HG03575 (cell line): Measurements from ENCODE around the gene KCNAB3.

ENCODE experiments used
- ATAC-seq: cut with Tn5 transposase; IDR thresholded peaks from one replicate; pipeline ENCODE4 v1.9.1; 2021; ENCODE audit not compliant: unreplicated experiment, insufficient number of reproducible peaks, low FRiP score; ENCODE audit errors: extremely low read depth

KCNAB3 gene

DNA sequence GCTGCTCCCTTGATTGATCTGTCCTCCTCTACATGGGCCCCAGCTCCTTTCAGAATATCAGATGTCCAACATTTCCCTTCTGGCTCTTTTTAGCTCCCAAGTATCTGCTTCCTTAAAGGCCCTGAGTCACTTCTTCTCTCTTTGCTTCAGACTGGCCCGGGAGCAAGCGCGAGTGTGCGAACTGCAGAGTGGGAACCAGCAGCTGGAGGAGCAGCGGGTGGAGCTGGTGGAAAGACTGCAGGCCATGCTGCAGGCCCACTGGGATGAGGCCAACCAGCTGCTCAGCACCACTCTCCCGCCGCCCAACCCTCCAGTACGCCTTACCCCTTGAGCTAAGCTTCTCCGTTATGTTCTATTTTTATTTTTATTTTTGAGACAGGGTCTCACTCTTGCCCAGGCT lies 14.7 kb upstream of the KCNAB3 start:
- no peak for ATAC-seq

DNA sequence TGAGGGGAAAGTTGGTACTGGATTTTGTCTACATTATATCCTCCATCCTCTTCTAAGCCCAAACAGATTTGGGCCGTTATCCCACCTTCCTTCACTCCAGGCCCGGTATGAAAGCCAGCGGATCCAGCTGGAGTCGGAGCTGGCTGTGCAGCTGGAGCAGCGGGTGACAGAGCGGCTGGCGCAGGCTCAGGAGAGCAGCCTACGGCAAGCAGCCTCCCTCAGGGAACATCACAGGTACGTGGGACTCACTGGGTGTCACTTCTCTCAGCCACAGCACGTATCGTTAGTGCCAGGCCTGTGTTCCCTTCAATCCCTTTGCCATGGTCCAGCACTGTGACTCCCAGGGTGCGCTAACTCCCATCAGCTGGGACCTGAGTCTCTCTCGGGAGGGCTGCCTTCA lies 13.6 kb upstream of the KCNAB3 start:
- no peak for ATAC-seq

DNA sequence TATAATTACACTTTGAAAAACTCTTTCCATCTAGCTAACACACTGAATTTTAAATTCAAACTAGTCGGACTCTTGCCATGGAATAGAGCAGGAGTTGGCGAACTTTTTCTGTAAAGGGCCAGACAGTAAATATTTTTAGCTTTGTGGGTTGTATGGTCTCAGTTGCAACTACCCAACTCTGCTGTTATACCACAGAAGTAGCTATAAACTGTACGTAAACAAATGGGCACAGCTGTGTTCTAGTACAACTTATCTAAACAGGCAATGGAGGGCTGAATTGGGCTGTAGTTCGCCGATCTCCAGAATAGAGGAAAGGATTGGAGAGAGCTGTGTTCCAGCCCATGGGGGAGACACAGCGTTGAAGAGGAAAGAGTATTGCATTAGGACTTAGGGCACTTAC lies 11.1 kb upstream of the KCNAB3 start:
- ATAC-seq: no peak

DNA sequence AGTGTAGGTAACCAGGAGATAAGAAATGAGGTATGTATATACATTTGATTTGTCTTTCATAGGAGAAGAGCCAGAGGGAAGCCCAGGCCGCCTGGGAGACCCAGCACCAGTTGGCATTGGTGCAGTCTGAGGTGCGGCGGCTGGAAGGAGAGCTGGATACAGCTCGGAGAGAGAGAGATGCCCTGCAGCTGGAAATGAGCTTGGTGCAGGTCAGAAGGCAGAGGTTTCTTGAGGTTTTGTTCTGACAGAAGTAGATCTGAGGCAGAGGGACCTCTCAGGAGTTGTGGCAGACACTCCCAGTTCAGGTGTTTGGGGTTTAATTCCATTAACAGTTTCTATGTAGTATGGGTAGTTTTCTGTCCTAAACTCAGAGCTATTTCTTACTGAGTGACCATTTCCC lies 10.4 kb upstream of the KCNAB3 start:
- no peak for ATAC-seq

DNA sequence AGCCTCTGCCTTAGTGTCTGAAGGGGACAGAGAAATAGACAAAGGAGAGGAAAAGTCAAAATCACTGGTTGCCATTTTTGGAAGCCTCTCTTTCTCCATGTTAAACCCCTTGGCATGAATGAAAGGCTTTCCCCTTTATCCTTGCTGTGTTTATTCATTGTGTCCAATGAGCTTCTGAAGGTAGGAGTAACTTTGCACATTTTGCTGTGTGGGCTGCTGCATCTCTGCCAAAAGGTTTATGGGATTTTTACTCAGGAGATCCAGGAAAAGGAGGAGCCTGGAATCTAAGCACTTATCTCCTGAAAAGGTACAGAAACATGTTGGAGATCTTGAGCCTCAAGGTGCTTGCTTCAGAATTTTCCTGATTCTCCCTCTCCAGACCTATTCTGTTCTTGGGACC lies 6.2 kb upstream of the KCNAB3 start:
- ATAC-seq: no peak

DNA sequence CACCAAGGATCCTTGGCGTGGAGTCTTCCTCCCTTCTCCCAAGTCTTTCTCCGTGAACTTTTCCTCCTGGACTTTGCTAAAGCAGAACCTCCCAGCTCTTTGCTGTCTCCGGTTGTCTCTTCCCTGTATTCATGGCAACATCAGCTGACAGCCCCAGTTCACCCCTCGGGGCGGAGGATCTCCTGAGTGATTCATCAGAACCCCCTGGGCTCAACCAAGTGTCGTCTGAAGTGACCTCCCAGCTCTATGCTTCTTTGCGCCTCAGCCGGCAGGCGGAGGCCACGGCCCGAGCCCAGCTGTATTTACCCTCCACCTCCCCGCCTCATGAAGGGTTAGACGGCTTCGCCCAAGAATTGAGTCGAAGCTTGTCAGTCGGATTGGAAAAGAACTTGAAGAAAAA lies 3.3 kb upstream of the KCNAB3 start:
- ATAC-seq: no peak

DNA sequence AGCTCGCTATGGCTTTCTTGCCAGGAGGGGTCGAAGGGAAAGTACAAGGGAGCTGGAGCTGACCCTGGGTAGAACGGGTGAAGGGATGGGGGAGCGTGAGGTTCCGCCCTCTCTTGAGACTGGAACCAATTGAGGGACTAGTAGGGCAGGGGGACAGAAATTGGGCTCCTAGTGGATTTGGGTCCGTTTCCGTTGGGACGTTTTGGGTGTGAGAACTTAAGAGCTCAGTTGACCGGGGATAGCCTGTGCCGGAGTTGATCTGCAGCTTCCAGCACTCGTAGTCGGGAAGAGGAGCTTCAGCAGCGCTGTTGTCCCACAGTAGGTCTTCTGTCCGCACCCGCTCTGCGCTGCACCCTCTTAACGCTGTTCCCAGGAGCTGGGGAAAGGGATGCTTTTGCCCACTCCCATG lies 2.8 kb upstream of the KCNAB3 start:
- ATAC-seq: no peak

DNA sequence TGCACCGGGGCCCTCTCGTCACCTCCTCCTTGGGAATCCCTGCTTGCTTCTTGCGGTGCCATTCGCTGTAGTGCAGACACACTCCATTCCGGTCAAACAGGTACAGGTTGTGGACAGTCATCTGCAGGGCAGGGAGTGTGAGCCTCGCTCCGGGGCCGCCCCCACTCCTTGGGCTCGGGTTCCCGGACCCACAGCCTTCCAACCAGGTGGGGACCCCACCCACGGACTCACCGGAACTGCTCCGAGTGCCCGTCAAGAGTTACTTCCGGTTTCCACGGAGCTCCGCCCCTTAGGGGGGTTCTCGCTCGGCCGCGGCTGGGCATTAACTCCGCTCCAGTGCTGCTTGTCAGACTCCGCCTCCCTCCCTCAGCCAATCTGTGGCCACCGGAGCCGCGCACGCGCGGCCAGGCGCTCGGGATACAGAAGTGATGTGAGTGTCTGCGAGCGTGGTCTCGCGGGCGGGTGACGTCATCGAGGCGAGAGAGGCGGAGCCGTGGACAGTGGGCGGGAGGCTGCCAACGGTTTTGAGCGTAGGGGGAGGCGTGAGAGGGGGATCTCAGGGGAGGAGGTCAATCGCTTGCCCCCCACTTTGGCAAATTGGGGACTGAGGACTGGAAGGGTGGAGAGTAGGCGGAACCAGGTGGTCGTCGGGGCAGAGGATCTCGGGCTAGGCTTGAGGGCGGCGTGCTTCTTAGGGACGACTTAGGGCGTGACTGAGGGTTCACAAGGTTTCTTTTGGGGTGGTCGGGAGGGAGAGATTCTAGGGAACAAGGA lies 2.2 kb upstream of the KCNAB3 start, which contains the start of the genes CNTROB and TRAPPC1:
TSS of gene CNTROB (plus strand) at position 498 of the 774 bp plus-strand sequence. CDS start 874 bp downstream, outside the sequence.
TSS of gene TRAPPC1 (minus strand) at position 238 of the 774 bp plus-strand sequence. CDS start at position 121, 117 bp downstream.
- ATAC-seq: peak; percentile 45

DNA sequence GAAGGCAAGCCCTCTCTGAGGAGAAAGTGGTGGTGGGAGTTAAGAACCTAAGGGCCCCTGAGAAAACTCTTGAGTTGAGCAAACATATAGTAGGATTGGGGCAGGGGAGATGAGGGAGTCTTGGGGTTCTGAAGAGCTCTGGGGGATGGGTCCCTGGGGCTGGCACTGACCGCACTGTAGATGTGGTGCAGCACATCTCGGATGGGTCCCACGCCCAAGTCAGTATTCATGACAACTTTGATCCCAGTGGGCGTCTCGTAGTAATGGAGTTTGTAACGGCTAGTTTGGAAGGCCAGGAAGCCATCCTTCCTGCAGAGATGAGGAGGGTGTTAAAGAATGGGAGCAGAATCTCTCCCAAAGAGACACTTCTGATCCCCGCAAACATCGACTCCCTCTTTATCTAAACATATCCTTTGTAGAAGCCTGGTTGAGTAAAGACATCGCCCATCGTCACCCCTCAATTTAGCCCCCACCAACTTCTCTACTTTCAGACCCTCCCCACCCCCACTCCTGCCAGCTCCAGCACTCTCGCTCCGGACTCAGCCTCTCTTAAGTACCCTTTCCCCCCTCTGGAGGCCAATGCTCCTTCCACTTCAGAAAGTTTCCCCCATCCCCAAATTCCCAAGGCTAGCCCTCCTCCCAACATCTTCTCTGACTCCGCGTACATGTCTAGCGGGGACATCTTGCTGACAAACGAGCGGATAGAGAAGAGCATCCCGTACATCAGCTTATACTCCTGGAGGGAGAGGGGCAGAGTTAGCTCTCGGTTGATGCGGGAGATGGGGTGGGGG lies 1.4 kb upstream of the KCNAB3 start:
- no peak for ATAC-seq

DNA sequence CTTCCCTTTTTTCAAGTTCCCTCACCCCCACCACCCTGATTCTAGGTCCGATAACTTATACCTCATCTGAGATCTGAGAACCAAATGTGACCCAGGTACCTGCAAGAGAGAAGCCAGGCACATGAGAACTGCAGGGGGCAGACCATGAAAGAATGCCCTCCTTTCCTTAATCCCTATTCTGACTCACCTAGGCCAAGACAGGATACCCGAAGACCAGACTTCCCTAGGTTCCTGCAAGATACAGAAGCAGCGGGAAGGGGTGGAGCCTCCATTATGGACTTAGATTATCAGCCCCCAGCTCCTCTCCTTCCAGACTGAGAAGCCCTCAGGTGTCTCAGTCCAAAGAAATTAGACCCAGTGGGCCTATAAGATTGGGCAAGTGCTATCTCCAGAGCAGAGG lies 2.1 kb downstream of the KCNAB3 start:
- no peak for ATAC-seq

DNA sequence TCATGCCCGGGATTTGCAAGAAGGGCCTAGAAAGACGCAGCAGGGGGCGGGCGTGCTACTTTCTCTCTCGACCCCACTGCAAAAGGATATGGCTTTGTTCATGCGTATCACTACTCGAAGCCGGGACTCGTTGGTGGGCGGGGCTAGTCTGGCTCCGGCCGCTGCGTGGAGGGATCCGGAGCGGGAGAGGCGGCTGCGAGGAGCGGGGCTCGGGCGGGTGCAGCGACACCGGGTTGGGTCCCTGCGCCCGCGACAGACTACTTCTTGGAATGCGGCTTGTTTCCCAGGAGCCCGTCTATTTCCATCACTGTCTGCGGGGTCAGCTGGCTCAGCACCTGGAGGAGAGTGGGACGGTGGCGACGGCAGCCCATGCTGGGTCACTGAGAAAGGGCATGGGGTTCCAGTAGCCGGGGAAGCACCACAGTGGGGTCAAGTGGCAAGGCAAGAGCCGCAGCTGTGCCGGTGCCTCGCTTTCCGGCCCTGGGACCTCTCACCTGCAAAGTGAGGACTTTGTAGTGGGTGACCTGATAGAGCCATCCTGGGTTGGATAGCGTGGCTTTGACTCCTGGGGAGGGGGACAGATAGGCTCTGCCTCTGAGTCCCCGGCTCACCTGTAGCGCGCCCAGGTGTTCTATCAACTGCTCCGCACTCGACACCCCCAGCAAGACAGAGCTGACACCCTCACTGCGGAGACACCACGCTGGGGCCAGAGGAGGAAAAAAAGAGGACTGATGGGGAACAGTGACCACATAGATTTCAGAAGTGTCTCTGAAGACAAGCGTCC lies 6.6 kb downstream of the KCNAB3 start:
- ATAC-seq: no peak

DNA sequence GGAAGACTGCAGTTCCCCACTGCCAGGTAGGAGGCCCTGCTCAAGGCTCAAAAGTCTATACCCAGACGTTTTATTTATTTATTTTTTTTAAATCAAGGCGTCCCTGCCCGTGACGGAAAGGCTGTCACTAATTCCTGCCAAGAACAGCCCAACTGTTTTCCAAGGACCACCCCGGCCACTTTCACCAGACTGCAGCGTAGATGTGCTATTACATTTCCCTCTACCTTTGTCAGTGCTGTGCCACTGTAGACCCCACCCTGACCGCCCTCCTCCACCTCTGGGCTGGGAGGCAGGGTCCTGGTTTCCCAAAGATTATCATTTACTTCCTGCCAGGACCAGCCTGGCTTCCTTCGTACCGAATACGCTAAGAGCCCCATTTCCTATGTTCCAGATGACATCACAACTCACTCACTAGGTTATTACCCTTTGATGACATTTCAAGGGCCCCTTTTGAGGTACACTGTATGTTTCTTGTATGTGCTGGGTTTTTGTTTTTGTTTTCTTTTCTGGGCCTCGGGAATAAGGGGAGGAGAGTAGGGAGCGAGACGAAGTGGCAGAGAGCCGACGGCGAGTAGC lies 7.3 kb downstream of the KCNAB3 start:
- no peak for ATAC-seq

DNA sequence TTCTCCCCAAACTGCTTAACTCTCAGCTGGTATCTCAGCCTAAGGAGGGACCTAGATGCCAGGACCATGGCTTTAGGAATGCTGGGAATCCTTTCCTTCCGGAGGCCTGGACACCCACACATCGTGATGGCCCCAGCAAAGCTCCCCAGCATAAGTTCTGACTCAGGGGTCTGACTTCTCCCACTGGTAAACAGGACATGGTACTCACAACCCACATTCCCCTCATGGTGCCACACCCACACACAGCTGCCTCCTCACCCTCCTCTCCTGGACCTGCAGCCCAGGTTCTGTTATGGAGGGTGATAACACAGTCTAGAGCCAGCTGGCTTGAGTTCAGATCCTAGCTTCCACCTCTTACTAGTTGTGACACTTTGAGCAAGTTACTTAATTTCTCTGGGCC lies 12.8 kb downstream of the KCNAB3 start:
- ATAC-seq: no peak

DNA sequence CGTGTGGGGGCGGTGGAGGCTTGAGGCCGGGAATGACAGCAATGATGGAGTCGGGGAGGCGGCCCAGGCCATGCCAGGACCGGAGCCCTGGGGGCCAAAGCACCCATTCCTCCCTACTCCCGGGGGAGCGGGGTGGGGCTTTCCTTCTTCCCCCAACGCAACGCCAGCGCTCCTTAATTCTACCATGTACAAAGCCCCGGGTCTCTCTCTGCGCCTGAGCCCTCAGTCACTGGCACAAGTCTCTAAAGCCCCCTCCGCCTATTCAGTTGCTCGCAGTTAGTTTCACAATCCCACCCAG lies 13.3 kb downstream of the KCNAB3 start:
- no peak for ATAC-seq

DNA sequence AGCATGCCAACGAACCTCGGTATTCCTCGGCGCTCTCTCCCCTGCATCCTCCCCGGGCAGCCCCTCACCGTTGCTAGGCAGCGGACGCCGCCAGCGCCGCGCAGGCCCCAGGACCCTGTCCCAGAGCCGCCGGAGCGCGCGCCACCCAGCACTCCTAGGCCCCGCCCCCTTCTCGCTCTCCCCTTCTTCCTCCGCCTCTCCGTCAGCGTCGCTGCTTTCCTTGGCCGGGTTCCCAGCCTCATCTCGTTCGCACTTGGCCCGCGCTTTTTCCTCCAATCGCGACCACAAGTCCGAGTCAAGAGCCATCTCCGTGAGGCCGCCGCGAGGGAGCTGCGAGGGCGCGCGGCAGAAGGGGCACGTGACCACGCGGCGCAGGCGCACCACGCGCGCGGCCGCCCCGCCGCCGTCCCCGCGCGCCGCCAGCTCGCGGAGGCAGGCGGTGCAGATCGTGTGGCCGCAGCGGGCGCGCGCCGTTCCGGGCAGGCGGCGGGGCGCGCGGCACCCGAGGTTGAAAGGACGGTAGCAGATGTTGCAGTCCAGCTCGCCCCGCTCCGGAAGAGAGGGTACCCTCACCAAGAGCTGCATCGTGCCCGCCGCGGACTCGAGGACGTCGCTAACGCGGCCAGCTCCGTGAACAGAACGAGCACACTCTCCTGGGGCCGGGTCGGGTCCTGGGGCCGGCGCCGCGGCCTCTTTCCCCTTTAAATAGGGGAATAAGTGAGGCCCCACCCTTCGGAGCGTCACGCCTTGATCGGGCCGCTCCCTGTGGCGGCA lies 13.9 kb downstream of the KCNAB3 start, which contains the start of gene RNF227:
TSS of gene RNF227 (minus strand) at position 679 of the 774 bp plus-strand sequence. CDS start at position 585, 94 bp downstream.
- ATAC-seq: no peak

DNA sequence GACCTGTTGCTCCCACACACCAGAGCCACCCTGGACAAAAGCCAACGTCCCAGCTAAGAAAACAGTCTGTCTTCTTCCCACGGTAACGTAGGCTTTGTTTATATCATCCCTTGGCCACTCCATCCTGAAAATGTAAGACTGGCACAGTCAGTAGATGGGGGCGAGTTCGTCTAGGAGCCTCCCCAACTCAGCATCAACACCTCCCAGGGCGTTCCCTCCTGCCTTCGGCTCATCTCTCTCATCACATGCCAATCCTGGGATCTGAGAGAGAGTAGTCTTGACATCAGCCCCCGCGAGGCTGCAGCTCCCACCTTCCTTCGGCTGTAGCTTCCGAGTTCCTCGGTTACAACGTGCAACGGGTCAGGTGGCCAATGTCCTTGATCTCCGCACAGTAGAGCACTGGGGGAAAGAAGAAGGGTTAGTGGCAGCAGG lies 14.5 kb downstream of the KCNAB3 start:
- no peak for ATAC-seq

DNA sequence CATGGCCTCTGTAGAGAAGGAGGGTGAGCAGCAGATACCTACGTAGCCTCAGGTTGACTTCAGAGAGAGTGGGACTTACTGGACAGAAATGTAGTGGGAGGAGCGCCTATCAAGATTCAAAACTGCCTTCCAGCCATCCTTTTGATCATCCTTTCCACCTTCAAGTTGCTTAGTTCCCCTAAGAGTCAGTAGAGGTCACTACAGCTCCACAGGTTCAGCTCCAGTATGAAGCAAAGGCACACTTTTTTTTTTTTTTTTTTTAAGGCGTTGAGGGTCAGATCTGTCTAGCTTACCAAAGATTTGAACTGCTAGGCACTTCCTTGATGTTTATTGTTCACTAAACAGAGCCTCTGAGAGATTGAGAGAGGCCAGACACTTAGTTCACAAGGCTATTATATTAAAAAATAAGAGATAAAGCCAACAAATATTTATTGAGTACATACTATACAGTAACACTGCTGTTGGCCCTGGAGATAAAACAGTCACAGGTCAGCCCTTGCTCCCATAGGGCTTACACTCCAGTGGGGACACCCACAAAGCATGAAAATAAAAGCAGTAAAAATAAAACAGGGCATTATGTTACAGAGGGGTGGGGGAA lies 16.6 kb downstream of the KCNAB3 start:
- no peak for ATAC-seq

DNA sequence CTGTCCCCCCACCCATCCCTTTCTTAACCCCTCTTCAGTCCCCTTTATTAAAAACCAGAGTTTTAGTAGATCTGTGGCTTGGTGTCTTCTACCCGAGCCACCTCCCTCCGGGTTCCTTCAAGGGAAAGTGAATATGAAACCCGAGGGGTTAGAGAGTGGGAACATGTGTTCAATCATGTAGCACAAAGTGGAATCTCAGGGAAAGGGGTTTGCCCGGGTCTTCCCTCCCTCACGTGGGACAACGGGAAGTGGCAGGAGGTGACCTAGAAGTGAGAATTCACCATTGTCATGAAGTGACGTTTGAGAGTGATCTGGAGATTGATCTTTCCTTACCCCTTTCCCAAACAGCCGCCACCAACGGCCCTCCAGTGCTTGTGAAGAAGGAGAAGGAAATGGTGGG lies 18.5 kb downstream of the KCNAB3 start:
- ATAC-seq: no peak
